ENCODE measurements around the gene NRBF2. TPM values are rescaled to one million over a fixed set of nuclear protein-coding genes. Genes with fewer than 3 reads are reported as not detected.
A peak's percentile ranks its signal among the peaks of the same experiment; 100 is the strongest.

The NRBF2 gene
- total and polyA plus RNA-seq, 9 of the 15 experiments (the other 6 are each of a cell fraction or from before 2014, with no cell fraction given), result 20.8 to 52.1 (median 30.5) TPM

DNA sequence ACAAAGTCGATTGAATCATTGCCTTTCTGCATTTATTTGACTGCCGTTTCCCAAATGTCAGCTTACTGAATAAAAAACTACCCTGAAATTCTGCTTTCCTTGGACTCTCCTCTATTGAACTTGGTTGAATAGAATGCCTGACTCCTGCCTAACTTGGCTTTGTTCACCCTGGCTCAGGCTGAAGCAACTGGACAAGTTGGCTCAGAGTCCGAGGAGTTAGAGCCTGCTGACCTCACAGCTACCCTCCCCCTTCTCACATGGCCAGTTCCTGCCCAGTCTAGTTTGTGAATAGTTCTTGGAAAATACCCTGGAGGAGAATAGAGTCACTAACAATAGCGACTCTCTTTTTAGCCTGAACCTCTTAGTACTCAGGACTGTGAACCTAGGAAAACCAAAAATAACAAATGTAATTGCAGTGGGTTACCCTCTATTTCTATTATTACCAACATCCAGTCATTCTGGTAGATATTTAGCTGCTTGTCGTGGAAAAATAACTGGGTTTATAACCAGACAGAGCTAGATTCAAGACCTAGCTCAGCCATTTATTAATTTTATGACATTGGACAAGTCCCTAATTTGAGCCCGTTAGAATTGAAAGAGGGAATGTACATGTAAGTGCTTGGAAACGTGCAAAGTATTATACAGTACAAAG lies 17.3 kb upstream of the NRBF2 start (continued):
- TF ChIP-seq, protein P1, sequence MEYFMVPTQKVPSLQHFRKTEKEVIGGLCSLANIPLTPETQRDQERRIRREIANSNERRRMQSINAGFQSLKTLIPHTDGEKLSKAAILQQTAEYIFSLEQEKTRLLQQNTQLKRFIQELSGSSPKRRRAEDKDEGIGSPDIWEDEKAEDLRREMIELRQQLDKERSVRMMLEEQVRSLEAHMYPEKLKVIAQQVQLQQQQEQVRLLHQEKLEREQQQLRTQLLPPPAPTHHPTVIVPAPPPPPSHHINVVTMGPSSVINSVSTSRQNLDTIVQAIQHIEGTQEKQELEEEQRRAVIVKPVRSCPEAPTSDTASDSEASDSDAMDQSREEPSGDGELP (CRISPR knock-in tag; IDR thresholded peaks at IDR 0.05; ENCODE audit: borderline replicate concordance), result no peak
- TF ChIP-seq LEF1 (IDR thresholded peaks at IDR 0.05) (peak; percentile 82; the same call in 1 of the 2 replicates), ARNT (IDR thresholded peaks at IDR 0.05) (0 out of 4 replicates have a peak, but pooled peaks of 1 of the 2 experiments have one; percentile 25), SOX6 (IDR thresholded peaks at IDR 0.05) (peak; percentile 59; the same call in 1 of the 2 replicates), ZNF589 (CRISPR knock-in tag; IDR thresholded peaks at IDR 0.05; ENCODE audit: low read depth) (peak; percentile 94; the same call in 1 of the 2 replicates)
- TF ChIP-seq, protein P2, sequence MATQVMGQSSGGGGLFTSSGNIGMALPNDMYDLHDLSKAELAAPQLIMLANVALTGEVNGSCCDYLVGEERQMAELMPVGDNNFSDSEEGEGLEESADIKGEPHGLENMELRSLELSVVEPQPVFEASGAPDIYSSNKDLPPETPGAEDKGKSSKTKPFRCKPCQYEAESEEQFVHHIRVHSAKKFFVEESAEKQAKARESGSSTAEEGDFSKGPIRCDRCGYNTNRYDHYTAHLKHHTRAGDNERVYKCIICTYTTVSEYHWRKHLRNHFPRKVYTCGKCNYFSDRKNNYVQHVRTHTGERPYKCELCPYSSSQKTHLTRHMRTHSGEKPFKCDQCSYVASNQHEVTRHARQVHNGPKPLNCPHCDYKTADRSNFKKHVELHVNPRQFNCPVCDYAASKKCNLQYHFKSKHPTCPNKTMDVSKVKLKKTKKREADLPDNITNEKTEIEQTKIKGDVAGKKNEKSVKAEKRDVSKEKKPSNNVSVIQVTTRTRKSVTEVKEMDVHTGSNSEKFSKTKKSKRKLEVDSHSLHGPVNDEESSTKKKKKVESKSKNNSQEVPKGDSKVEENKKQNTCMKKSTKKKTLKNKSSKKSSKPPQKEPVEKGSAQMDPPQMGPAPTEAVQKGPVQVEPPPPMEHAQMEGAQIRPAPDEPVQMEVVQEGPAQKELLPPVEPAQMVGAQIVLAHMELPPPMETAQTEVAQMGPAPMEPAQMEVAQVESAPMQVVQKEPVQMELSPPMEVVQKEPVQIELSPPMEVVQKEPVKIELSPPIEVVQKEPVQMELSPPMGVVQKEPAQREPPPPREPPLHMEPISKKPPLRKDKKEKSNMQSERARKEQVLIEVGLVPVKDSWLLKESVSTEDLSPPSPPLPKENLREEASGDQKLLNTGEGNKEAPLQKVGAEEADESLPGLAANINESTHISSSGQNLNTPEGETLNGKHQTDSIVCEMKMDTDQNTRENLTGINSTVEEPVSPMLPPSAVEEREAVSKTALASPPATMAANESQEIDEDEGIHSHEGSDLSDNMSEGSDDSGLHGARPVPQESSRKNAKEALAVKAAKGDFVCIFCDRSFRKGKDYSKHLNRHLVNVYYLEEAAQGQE (IDR thresholded peaks at IDR 0.05; ENCODE audit: borderline replicate concordance), result peak; percentile 85
- TF ChIP-seq, protein P2 (CRISPR knock-in tag; IDR thresholded peaks at IDR 0.05; ENCODE audit: low read depth), result no peak
- TF ChIP-seq, protein P3, sequence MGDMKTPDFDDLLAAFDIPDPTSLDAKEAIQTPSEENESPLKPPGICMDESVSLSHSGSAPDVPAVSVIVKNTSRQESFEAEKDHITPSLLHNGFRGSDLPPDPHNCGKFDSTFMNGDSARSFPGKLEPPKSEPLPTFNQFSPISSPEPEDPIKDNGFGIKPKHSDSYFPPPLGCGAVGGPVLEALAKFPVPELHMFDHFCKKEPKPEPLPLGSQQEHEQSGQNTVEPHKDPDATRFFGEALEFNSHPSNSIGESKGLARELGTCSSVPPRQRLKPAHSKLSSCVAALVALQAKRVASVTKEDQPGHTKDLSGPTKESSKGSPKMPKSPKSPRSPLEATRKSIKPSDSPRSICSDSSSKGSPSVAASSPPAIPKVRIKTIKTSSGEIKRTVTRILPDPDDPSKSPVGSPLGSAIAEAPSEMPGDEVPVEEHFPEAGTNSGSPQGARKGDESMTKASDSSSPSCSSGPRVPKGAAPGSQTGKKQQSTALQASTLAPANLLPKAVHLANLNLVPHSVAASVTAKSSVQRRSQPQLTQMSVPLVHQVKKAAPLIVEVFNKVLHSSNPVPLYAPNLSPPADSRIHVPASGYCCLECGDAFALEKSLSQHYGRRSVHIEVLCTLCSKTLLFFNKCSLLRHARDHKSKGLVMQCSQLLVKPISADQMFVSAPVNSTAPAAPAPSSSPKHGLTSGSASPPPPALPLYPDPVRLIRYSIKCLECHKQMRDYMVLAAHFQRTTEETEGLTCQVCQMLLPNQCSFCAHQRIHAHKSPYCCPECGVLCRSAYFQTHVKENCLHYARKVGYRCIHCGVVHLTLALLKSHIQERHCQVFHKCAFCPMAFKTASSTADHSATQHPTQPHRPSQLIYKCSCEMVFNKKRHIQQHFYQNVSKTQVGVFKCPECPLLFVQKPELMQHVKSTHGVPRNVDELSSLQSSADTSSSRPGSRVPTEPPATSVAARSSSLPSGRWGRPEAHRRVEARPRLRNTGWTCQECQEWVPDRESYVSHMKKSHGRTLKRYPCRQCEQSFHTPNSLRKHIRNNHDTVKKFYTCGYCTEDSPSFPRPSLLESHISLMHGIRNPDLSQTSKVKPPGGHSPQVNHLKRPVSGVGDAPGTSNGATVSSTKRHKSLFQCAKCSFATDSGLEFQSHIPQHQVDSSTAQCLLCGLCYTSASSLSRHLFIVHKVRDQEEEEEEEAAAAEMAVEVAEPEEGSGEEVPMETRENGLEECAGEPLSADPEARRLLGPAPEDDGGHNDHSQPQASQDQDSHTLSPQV (IDR thresholded peaks at IDR 0.05), result peak; percentile 91
- TF ChIP-seq, protein P4, sequence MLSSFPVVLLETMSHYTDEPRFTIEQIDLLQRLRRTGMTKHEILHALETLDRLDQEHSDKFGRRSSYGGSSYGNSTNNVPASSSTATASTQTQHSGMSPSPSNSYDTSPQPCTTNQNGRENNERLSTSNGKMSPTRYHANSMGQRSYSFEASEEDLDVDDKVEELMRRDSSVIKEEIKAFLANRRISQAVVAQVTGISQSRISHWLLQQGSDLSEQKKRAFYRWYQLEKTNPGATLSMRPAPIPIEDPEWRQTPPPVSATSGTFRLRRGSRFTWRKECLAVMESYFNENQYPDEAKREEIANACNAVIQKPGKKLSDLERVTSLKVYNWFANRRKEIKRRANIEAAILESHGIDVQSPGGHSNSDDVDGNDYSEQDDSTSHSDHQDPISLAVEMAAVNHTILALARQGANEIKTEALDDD (IDR thresholded peaks at IDR 0.05), result peak; percentile 67
- TF ChIP-seq, protein P5, sequence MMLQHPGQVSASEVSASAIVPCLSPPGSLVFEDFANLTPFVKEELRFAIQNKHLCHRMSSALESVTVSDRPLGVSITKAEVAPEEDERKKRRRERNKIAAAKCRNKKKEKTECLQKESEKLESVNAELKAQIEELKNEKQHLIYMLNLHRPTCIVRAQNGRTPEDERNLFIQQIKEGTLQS (IDR thresholded peaks at IDR 0.05), result peak; percentile 49; the same call in 1 of the 2 replicates
- TF ChIP-seq, protein P5 (CRISPR knock-in tag; conservative IDR thresholded peaks at IDR 0.05), result no peak
